ENCODE results near the gene CCR6. TPM values are rescaled to one million over a fixed set of nuclear protein-coding genes. Genes with fewer than 3 reads are reported as not detected.
A peak's percentile ranks its signal among the peaks of the same experiment; 100 is the strongest.
"Not testable (repeated sequence)": the region's sequence is repeated elsewhere in the genome, so short reads cannot be mapped to it uniquely, and the experiment has no call there.

The CCR6 gene
- total RNA-seq, 1 donor from 2014 or later: not detected

DNA sequence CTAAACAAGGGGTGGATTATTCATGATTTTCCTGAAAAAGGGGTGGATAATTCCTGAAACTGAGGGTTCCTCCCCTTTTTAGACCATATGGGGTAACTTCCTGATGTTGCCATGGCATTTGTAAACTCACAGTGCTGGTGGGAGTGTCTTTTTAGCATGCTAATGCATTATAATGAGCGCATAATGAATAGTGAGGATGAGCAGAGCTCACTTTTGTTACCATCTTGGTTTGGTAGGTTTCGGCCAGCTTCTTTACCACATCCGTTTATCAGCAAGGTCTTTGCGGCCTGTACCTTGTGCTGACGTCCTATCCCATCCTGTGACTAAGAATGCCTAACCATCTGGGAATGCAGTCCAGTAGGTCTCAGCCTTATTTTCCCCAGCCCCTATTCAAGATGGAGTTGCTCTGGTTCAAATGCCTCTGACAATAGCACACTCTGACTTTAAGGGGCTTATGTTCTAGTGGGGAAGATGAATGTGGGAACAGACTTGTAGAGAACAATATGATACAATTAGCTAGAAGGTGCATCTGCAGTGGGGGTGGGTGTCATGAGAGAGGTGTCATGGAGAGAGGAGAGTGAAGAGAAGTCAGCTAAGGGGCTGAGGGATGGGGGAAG lies 39.1 kb downstream of the CCR6 start:
- DNase-seq (ENCODE audit: low spot score): no peak
- intact Hi-C loops (cut with DNase I): no loop called here

DNA sequence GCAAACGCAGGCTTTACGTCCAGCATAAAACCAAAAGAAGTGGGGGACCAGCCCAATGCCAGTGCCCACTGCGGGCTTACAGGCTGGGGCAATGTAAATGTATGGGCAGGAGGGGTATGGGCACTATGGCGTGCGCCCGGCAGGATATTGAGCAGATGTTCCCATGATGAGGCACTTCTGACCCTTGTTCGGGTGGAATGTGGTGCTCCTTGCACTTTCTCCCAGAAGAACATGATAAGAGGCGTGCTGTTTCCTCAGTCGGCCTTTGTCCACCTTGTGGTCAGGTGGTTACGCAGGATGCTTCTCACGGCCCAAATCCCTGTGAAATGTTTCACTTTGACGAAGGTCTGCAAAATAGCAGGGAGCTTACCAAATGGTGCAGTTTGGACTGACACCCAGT lies 39.7 kb downstream of the CCR6 start:
- no peak for DNase-seq (ENCODE audit: low spot score)

GRCh38 chr6:167163476-167164011 lies 40.6 kb downstream of the CCR6 start:
- intact Hi-C loops (cut with DNase I): no loop called here
- no peak for DNase-seq (ENCODE audit: low spot score)

More for the DNA sequence above, 39.7 kb downstream of the CCR6 start:
- intact Hi-C loops (cut with DNase I): no loop called here

DNA sequence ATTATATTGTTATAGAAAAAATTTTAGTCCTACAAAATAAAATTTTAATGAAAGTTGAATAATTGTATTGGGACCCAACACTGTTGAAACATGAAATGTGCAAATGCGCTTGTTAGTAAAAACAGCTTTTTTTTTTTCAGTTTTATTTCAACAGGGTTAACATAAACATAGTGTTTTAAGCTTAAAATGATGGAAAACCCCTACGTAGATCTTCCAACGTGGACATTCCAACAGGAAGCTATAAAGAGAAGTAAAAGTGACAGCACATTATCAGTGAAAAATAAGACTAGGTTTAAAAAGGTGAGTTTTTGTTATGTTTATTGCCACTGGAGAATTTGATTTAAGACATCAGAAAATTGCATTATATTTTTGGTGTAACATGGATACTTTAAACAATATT lies 41.4 kb downstream of the CCR6 start:
- DNase-seq (ENCODE audit: low spot score): no peak
- intact Hi-C loops (cut with DNase I): no loop called here

DNA sequence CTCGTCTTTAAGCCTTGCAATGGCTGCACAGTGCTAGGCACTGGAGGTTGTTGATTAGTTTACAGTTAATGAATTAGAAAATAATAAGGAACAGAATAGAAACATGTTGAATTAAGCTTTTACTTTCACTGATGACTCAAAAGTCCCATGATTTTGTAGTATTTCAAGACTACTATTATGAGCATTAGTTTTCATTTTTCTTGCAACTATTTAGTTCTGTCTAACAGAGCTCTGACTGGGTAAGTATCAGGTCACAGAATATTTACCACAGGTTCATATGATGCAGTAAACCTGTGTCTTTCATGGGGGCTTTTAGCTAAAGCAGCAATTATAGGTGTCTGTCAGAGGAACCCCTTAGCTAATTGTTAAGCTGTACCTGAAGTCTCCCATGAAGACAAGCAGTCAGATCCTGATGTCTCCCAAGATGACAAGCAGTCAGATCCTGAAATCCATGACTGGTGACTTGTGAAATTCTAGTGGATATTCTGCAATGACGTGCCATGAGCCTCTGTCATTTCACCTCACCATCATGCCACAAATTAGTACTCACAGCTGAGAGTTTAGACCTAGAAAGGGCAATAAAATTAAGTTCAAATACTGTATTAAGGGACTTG lies 43.1 kb downstream of the CCR6 start:
- intact Hi-C loops (cut with DNase I): no loop called here
- DNase-seq (ENCODE audit: low spot score): no peak

DNA sequence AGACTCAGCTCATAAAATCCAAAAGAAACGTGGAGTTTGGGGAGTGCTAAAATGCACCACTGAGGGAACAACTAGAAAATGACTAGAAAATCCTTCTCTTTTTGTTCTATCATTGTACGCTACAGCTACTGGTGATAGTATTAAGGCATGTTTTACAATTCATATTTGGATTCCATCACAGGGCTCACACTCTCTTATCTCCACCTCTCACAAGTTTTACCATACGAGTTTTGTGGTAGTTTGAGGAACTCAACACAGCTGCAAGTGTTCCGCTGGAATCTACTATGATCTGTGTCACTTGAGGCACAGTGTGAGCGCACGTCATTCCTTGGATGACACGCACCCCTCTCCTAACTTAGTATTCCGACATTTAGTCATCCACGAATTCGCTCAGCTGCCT lies 44.8 kb downstream of the CCR6 start:
- DNase-seq (ENCODE audit: low spot score); intact Hi-C loops (cut with DNase I): not testable (repeated sequence)

- intact Hi-C loops (cut with DNase I): not testable (repeated sequence)
Observed at GRCh38 chr6:167168296-167168695, 45.4 kb downstream of the CCR6 start.

GRCh38 chr6:167169867-167170266 lies 47.0 kb downstream of the CCR6 start:
- DNase-seq (ENCODE audit: low spot score); intact Hi-C loops (cut with DNase I): not testable (repeated sequence)

More at GRCh38 chr6:167168296-167168695, 45.4 kb downstream of the CCR6 start:
- not testable (repeated sequence) for DNase-seq (ENCODE audit: low spot score)

DNA sequence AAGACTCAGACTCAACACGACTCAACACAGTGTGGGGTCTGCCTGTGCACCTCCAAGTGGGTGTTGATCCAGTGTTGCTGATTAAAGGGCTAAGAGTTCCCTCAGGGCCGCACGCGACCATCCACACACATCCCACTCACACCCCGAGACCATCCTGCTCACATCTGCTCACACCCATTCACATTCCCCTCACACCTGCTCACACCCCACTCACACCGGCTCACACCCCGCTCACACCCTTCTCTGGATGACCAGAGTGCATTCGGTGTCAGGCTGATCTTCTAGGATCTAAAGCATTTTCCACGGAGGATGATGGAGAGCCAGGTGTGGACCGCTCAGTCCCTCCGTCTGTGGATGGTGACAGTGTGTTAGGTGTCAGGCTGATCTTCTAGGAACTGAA lies 48.4 kb downstream of the CCR6 start:
- intact Hi-C loops (cut with DNase I); DNase-seq (ENCODE audit: low spot score): not testable (repeated sequence)

DNA sequence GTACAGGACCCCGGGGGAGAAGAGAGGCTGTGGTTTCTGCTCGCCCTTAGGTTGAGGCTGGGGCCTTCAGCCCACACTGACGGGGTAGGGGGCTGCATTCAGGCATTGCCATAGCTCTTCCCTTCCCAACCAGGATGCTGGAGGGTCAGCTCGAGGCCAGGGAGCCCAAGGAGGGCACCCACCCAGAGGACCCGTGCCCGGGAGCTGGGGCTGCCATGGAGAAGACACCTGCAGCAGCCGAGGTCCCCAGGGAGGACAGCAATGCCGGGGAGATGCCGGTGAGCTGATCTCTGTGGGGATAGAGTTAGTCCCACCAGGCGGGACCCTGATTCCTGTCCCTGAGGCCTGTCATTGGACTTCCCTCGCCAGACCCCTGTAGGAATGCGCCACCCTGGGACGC lies 49.1 kb downstream of the CCR6 start:
- intact Hi-C loops (cut with DNase I); DNase-seq (ENCODE audit: low spot score): not testable (repeated sequence)

DNA sequence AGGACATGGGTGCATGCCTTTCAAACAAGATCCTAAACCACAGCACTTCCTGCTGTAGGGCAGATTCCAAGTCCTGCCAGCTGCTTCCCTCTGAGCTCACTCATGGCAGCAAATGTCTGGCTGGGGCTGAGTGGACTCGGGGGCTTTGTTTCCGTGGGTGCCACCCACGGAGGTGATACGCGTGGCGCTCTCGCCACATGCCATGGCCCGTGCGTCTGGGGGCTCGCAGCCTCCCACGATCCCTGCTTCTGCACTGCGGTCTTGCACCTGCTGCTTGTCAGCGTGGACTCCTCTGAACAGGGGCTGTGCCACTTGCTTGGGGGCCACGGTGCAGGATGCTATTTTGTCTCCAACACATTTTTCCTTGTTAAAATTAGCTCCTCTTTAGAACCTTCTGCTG lies 54.4 kb downstream of the CCR6 start:
- intact Hi-C loops (cut with DNase I); DNase-seq (ENCODE audit: low spot score): not testable (repeated sequence)

- intact Hi-C loops (cut with DNase I); DNase-seq (ENCODE audit: low spot score): not testable (repeated sequence)
Observed at GRCh38 chr6:167178896-167179655, 56.2 kb downstream of the CCR6 start.

GRCh38 chr6:167180086-167180485 lies 57.2 kb downstream of the CCR6 start:
- DNase-seq (ENCODE audit: low spot score); intact Hi-C loops (cut with DNase I): not testable (repeated sequence)

- intact Hi-C loops (cut with DNase I); DNase-seq (ENCODE audit: low spot score): not testable (repeated sequence)
Observed at GRCh38 chr6:167181351-167181750, 58.5 kb downstream of the CCR6 start.

- DNase-seq (ENCODE audit: low spot score); intact Hi-C loops (cut with DNase I): not testable (repeated sequence)
Observed at GRCh38 chr6:167182913-167183314, 60.0 kb downstream of the CCR6 start.

- intact Hi-C loops (cut with DNase I): not testable (repeated sequence)
- peak; percentile 36 for DNase-seq (ENCODE audit: low spot score)
Observed at GRCh38 chr6:167185101-167185500, 62.2 kb downstream of the CCR6 start.

- intact Hi-C loops (cut with DNase I): not testable (repeated sequence)
- peak; percentile 62 for DNase-seq (ENCODE audit: low spot score)
Observed at GRCh38 chr6:167187275-167187674, 64.4 kb downstream of the CCR6 start.
